GM18951 (cell line): ENCODE measurements around the gene LLGL1.
"Not testable (repeated sequence)": the region's sequence is repeated elsewhere in the genome, so short reads cannot be mapped to it uniquely, and the experiment has no call there.

Experiments used
- POLR2A ChIP-seq: IDR thresholded peaks from 4 replicates; pipeline ENCODE4 v1.6.1; 2011; ENCODE audit warnings: mild to moderate bottlenecking; ENCODE audit not compliant: insufficient read length, insufficient read depth; ENCODE audit errors: extremely low read depth
- in situ Hi-C: fragments of 300-500 bp; cut with MboI; formaldehyde crosslinking; loops from one replicate; pipeline ENCODE4 v1.12.0; 2022; ENCODE audit warnings: low sequenced_read_pairs, mixed read lengths, inconsistent platforms; ENCODE audit not compliant: unreplicated experiment

The LLGL1 gene

DNA sequence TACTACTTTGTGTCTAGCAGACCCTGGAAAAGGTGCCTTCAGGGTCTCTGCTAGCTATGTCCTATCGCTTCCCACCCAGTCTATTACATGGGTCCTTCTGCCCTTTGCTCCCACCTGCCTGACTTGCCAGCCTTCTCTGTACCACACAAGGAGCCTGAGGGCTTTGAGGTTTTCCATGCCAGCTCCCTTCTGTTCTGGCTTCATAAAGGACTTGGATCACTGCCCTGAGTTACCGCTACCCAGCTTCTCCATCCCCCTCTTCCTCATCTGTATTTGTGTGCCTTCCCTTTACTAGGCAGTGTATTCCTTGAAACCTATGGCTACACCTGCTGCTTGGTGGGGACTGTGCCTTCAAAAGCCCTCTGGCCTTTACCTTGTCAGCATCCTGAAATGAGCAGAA, 19.6 kb upstream of the LLGL1 start:
- in situ Hi-C loops, result no loop called here
- no peak for TF ChIP-seq POLR2A

DNA sequence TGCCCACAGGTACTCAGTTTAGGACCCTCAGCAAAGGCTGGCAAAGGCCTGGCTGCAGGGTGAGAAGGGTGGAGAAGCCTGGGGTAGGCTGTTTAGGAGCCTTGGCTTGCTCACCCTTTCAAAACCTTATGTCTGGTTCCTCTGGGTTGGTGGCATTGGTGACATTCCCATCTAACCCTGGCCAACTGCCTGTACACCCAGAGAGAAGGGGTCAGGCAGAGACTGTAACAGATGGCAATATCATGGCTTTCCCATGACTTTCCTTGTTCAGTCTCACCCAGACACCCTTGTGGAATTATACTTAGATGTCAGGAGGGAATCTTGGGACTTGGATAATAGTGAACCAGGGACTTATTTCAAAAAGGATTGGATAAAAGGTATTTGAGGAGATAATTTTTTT, 18.5 kb upstream of the LLGL1 start:
- TF ChIP-seq POLR2A, result no peak
- in situ Hi-C loops, result no loop called here

DNA sequence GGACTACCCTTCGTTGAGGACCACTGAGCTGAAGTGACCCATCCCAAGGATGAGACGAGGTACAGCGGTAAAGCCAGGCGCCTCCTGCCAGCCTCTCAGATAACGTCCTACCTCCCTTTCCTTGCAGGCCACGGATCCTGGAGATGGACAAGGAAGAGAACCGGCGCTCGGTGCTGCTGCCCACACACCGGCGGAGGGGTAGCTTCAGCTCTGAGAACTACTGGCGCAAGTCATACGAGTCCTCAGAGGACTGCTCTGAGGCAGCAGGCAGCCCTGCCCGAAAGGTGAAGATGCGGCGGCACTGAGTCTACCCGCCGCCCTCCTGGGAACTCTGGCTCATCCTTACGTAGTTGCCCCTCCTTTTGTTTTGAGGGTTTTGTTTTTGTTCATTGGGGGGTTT, 17.3 kb upstream of the LLGL1 start:
- in situ Hi-C loops, result no loop called here
- no peak for TF ChIP-seq POLR2A

DNA sequence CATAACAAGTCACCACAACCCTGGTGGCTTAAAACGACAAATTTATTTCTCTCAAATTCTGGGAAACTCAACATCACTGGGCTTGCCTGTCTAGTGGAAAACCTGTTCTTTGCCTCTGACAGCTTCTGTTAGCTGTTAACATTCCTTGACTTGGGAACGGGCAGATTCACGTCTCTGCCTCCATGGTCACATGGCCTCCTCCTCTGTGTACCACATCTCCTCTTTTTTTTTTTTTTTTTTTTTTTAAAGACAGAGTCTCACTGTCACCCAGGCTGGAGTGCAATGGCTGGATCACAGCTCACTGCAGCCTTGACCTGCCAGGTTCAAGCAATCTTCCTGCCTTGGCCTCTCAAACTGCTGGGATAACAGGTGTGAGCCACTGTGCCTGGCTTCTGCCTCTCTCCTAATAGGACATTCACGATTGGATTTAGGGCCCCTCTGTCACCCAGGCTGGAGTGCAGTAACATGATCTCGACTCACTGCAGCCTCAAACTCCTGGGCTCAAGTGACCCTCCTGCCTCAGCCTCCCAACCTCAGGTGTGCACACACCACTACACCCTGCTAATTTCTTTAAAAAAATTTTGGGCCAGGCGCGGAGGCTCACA, 11.7 kb upstream of the LLGL1 start:
- in situ Hi-C loops, result no loop called here
- TF ChIP-seq POLR2A, result no peak

DNA sequence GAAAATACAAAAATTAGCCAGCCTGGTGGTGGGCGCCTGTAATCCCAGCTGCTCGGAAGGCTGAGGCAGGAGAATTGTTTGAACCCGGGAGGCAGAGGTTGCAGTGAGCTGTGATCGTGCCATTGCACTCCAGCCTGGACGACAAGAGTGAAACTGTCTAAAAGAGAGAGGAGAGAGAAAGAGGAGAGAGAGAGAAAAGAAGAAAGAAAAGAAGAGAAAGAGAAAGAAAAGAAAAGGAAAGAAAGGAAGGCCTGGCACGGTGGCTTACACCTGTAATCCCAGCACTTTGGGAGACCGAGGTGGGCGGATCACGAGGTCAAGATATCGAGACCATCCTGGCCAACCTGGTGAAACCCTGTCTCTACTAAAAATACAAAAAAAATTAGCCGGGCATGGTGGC, 8.5 kb upstream of the LLGL1 start:
- in situ Hi-C loops, result not testable (repeated sequence)

DNA sequence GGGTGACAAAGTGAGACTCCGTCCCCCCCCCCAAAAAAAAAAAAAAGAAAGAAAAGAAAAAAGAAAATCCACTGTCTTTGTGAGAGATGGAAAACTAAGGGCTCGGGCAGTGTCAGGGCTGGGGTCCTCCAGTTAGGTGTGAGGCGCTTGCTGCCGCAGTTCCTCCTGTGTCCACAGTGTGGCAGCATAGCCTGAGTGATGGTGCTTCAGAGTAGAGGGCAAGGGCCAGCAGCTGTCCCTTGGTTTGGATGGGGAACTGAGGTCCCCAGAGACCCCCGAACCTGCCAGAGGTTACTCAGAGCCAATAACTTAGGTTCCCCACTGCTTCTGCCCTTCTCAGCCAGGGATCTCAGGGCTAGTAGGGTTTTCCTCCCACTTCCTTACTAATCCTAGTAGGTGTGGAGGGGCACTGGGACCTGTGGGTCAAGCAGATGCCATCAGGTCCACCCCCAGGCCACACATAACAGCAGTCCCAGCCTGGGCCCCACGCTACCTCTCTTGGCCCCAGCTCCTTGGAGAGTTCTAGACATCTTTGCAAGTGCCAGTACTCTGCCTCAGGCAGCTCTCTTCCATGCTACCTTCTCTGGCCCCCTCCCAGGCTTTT, 7.9 kb upstream of the LLGL1 start:
- no peak for TF ChIP-seq POLR2A
- in situ Hi-C loops, result no loop called here

DNA sequence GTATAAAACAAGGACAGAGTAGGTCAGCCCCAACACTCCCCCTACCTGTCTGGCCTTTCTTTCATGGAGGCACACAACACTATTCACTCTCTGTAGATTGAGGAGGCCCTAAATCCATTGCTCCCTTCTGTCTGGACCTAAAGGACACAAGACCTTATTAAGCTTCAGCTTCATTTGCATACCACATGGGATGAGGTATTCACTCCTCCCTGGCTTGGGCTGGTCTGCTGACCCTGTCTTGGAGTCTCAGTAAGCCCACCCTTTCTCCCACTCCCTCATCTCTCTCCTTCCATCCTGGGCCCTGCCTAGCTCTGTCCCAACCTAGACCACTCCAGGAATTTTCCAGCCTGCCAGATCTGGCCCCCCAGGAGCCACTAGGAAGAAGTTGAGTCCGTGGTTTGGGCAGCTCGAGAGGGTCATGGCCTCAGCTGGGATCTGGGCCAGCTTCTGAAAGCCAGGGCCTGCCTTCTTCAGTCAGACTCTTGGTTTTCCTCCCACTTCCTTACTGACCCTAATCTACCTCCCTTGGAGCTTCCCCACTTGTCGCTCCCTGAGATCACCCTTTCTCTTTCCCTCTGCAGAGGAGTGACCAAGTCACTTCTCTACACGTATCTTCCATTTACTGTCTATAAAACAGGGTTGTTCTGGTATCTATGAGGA, 6.5 kb upstream of the LLGL1 start:
- in situ Hi-C loops, result no loop called here
- no peak for TF ChIP-seq POLR2A

DNA sequence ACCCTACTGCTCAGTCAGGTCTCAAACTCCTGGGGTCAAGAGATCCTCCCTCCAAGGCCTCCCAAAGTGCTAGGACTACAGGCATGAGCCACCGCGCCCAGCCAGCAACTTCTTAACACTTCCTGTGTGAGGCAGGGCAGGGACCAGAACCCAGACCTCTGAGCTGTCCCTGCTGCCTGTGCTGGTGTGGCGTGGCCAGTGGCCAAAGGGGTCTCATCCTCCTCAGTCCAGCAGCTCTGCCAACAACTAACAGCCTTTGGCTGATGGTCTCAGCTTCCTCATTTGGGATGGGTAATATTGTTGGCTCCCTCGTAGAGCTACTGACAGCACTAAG, 1.4 kb upstream of the LLGL1 start:
- in situ Hi-C loops, result no loop called here
- no peak for TF ChIP-seq POLR2A

DNA sequence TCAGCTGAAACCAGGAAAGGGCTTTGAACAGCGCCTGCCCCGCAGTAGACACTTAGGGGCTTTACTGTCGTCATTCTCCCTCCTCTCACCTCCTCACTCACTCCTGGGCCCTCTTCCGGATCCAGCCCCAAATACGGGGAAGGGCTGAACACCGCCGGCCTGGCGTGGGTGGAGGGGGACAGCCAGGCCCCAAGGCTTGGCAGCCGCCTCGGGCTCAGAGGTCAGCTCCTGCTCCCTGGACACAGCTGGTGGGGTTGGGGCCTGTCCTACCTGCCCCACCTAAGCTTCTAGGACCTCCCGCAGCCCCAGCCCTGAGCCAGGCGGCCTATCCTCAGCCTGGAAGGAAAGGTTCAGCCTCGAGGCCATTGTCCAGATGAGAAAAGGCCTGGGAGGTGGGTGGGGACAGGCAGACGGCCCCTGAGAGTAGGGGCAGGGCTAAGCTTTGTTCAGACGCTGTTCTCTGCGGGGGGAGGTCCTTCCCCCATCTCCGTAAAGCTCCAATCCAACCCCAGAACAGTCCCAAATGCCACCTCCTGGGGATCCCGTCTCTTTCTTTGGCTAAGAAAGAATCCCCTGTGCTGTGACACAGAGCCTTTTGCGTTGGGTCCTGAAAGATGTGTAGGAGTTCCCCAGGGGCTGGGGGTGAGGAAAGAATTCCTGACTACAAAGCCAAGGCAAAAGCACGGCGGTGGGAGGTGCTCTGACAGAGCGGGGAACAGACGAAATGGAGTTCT, 881 bp upstream of the LLGL1 start:
- TF ChIP-seq POLR2A, result no peak
- in situ Hi-C loops, result no loop called here

DNA sequence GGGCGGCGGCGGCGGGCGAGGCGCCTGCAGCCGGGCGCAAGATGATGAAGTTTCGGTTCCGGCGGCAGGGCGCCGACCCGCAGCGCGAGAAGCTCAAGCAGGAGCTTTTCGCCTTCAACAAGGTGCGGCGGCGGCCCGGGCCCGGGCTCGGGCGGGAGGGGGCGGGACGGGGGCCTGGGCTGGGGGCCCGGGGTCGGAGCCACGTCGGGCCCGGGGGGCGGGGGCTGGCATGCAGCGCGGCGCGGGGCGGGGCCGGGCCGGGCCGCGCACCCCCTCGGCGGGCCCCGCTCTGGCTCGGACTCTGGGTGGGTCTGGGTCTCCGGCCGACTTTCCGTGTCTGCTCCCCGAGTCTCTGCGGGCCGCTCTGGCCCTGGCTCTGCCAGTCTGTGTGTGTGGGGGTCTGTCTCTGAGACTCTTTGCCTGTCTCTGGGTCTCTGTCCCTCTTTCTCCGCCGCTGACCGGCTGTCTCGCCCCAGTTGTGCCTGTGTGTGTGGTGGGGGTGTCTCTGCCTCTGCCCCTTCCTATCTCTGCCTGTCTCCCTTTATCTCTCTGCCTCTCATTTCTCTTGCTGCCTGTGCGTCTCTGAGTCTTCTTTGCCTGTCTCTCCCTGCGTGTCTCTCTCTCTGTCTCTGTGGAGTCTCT, 328 bp downstream of the LLGL1 start:
- in situ Hi-C loops, result no loop called here
- TF ChIP-seq POLR2A, result peak; percentile 39

DNA sequence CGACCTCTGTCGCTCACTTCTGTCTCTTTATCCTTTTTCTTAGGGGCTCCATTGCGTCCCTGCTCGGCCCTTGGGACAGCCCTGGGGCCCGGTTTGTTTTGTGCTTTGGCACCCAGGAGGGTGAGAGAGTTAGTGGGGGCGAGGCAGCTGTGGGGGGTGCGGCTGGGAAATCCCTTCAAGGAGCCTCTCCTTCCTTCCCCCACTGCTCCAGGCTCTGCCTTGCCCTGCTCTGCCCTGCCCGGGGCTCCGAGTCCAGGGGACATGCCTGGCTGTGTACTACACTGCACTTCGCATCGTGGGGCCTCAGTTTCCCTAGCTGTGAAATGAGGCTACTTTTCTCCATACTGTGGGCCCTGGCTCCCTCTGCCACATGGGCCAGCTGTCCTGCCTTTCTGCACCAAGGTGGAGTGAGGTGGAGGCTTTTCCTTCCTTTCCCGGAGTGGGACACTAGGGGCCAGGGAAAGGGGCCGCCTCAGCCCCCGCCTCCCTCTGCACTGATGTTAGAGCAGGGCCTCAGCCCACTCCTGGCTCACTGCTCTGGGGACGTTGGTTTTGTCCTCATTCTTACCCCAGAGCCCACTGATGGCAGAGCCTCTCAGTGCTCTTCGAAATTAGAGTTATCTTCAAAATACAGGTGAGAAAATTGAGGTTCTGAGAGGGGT, 980 bp downstream of the LLGL1 start:
- no peak for TF ChIP-seq POLR2A
- in situ Hi-C loops, result no loop called here

DNA sequence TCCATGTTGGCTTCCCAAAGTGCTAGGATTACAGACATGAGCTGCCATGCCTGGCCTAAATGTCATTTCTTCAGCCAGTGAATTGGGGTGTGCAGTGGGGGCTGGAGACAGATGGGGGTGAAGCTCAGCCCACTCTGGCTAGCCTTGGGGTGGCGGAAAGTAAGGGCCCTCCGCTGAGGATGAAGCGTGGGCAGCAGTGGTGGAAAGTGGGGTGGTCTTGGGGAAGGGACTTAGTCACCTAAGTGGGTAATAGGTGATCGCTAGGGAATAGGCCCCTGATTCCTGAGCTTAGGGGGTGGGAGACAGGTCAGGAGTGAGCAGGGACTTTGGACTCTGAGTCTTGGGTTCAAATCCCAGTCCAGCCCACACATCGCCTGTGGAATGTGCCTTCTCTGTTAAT, 2.2 kb downstream of the LLGL1 start:
- no peak for TF ChIP-seq POLR2A
- in situ Hi-C loops, result no loop called here

DNA sequence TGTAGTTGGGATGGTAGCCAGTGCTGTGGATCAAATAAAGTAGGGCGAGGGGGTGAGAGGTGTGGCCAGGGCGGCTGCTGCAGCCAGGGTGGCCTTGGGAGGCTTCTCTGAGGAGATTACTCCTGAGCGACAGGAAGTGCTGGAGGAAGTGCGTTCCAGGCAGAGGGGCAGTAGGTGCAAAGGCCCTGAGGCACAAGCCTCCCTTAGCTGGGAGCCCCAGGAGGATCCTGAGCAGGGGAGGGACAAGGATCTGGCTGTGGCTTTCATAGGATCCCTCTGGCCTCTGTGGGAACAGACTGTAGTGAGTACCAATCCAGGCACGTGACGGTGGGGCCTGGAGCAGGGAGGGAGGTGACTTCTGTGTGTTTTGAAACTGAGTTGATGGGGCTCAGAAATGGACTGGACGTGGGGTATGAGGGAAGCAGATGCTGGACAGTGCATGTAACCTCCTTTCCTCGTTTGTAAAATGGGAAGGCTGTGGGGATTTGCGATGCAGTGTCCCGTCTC, 2.8 kb downstream of the LLGL1 start:
- in situ Hi-C loops, result no loop called here
- TF ChIP-seq POLR2A, result no peak
